ENCODE results near the gene PROS1. TPM values are rescaled to one million over a fixed set of nuclear protein-coding genes. Genes with fewer than 3 reads are reported as not detected.

The PROS1 gene
- total and polyA plus RNA-seq, 9 of the 15 experiments (the other 6 are each of a cell fraction or from before 2014, with no cell fraction given): 5.5 to 50.5 (median 22.7) TPM

DNA sequence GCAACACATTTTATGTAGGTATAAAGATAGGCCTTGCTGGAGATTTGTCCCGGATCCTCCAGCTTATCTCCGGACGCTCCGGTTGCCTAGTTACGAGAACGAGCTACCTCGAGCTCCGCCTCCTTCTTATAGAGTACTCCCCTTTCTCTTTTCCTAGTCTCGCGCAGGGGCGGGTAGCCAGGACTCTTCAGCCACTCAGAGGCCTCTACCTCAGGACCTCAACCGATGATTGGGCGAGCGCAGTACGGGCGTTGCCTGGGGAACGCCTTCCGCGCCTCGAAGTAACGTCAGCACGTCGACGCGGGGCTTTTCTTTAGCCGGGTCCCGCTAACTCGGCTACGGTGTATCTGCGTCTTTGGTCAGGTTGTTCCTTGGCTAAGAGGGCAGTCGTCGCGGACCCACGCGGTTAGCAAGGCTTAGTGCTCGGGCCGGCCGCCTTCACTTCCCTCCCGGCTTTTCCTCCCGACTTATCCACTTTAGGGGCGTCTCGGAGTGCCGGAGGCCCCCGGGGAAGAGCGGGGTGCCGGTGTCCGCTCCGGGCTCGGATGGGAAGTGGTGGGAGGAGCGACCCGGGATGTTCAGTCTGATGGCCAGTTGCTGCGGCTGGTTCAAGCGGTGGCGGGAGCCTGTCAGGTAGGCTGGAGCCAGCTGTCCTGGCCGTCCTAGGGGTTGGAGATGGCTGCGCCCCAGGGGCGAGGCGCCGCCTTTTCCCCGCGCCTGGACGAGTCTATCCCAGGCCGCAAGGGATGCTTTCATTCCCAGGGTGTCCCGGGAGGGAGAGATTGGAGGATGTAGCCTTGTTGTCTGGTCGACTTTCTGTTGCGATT is 6.4 kb upstream of the PROS1 start, which contains the start of gene ARL13B (continued):
- TF ChIP-seq, protein P1, sequence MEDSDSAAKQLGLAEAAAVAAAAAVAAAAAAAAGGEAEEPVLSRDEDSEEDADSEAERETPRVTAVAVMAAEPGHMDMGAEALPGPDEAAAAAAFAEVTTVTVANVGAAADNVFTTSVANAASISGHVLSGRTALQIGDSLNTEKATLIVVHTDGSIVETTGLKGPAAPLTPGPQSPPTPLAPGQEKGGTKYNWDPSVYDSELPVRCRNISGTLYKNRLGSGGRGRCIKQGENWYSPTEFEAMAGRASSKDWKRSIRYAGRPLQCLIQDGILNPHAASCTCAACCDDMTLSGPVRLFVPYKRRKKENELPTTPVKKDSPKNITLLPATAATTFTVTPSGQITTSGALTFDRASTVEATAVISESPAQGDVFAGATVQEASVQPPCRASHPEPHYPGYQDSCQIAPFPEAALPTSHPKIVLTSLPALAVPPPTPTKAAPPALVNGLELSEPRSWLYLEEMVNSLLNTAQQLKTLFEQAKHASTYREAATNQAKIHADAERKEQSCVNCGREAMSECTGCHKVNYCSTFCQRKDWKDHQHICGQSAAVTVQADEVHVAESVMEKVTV (CRISPR knock-in tag; IDR thresholded peaks at IDR 0.05): no peak
- TF ChIP-seq POLR2AphosphoS5 (IDR thresholded peaks at IDR 0.05; ENCODE audit: control insufficient read depth, insufficient read depth, low read depth, low read length) (peak; percentile 56), NFYB (IDR thresholded peaks at IDR 0.05; ENCODE audit: extremely low read depth, insufficient read length) (peak; percentile 67), TAF1 (IDR thresholded peaks at IDR 0.05; ENCODE audit: control insufficient read depth, extremely low read depth, insufficient read depth, low read length, severe bottlenecking) (peak; percentile 43), CBX3 (IDR thresholded peaks at IDR 0.05; ENCODE audit: borderline replicate concordance in 1 of 2, low read length in 2 of 2) (no peak), EP400 (IDR thresholded peaks at IDR 0.05) (peak; percentile 49), CTBP1 (IDR thresholded peaks at IDR 0.05; ENCODE audit: borderline replicate concordance) (peak; percentile 66; the same call in 1 of the 2 replicates), RAD51 (IDR thresholded peaks at IDR 0.05; ENCODE audit: borderline replicate concordance, low read depth) (no peak), L3MBTL2 (IDR thresholded peaks at IDR 0.05) (peak; percentile 33; the same call in 1 of the 2 replicates), MBD2 (IDR thresholded peaks at IDR 0.05; ENCODE audit: borderline replicate concordance, low read depth) (peak; percentile 90), ZNF184 (CRISPR knock-in tag; IDR thresholded peaks at IDR 0.05) (peak; percentile 73; the same call in 1 of the 2 replicates), TBP (optimal IDR thresholded peaks at IDR 0.05; ENCODE audit: low read depth, low read length) (peak; percentile 73), GABPB2 (CRISPR knock-in tag; conservative IDR thresholded peaks at IDR 0.05) (no peak), CSDE1 (IDR thresholded peaks at IDR 0.05) (peak in 1 of 2 experiments; percentile 78; a peak in 2 of 4 replicates), RFX1 (IDR thresholded peaks at IDR 0.05) (peak; percentile 97), CREM (IDR thresholded peaks at IDR 0.05; ENCODE audit: low read depth) (peak; percentile 95), SP2 (IDR thresholded peaks at IDR 0.05; ENCODE audit: extremely low read depth, low read depth, low read length, poor library complexity, severe bottlenecking) (peak; percentile 62), NCOA4 (IDR thresholded peaks at IDR 0.05; ENCODE audit: partially characterized antibody) (no peak), NFXL1 (CRISPR knock-in tag; IDR thresholded peaks at IDR 0.05) (no peak), SMARCA5 (IDR thresholded peaks at IDR 0.05) (no peak), ZNF311 (CRISPR knock-in tag; IDR thresholded peaks at IDR 0.05) (no peak)
- TF ChIP-seq, protein P2, sequence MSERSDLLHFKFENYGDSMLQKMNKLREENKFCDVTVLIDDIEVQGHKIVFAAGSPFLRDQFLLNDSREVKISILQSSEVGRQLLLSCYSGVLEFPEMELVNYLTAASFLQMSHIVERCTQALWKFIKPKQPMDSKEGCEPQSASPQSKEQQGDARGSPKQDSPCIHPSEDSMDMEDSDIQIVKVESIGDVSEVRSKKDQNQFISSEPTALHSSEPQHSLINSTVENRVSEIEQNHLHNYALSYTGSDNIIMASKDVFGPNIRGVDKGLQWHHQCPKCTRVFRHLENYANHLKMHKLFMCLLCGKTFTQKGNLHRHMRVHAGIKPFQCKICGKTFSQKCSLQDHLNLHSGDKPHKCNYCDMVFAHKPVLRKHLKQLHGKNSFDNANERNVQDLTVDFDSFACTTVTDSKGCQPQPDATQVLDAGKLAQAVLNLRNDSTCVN (CRISPR knock-in tag; IDR thresholded peaks at IDR 0.05): no peak
- TF ChIP-seq, protein P3, sequence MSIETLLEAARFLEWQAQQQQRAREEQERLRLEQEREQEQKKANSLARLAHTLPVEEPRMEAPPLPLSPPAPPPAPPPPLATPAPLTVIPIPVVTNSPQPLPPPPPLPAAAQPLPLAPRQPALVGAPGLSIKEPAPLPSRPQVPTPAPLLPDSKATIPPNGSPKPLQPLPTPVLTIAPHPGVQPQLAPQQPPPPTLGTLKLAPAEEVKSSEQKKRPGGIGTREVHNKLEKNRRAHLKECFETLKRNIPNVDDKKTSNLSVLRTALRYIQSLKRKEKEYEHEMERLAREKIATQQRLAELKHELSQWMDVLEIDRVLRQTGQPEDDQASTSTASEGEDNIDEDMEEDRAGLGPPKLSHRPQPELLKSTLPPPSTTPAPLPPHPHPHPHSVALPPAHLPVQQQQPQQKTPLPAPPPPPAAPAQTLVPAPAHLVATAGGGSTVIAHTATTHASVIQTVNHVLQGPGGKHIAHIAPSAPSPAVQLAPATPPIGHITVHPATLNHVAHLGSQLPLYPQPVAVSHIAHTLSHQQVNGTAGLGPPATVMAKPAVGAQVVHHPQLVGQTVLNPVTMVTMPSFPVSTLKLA (conservative IDR thresholded peaks at IDR 0.05): peak; percentile 25 to 71; a peak in 3 of 4 replicates

All from K562 (cell line).